Upper lobe of right lung (tissue), 1 donor: Measurements from ENCODE around the gene IGF2BP3. TPM values are rescaled to one million over a fixed set of nuclear protein-coding genes. Genes with fewer than 3 reads are reported as not detected.

Experiments
- ATAC-seq: fragments of 200-7000 bp; cut with Tn5 transposase; one replicate; pipeline ENCODE4 v1.9.1; 2020; ENCODE audit warnings: mild to moderate bottlenecking, moderate library complexity
- DNase-seq: peaks from one replicate; pipeline ENCODE4 v3.0.0-alpha.2; 2020
- H3K27ac ChIP-seq: fragments of 200-600 bp; one replicate; pipeline ENCODE4 v1.8.0; 2022
- H3K27me3 ChIP-seq: fragments of 200-600 bp; one replicate; pipeline ENCODE4 v1.8.0; 2022; ENCODE audit warnings: mild to moderate bottlenecking
- H3K36me3 ChIP-seq: fragments of 200-600 bp; one replicate; pipeline ENCODE4 v1.8.0; 2022
- H3K4me1 ChIP-seq: fragments of 200-600 bp; one replicate; pipeline ENCODE4 v1.8.0; 2022
- H3K4me3 ChIP-seq: fragments of 200-600 bp; one replicate; pipeline ENCODE4 v1.8.0; 2022; ENCODE audit warnings: mild to moderate bottlenecking
- H3K9me3 ChIP-seq: fragments of 200-600 bp; one replicate; pipeline ENCODE4 v1.8.0; 2022
- CTCF ChIP-seq: fragments of 200-600 bp; IDR thresholded peaks from one replicate; pipeline ENCODE4 v1.8.0; 2022; ENCODE audit warnings: antibody characterized with exemption
- intact Hi-C: fragments of 100-400 bp; cut with DNase I; formaldehyde crosslinking; loops from one replicate; pipeline ENCODE4 v1.11.0; 2022
- total RNA-seq: library from RNA; stranded (reverse); fragmentation: NEBNext Ultra II Directional; extraction: Animal tissue kit (Norgen Biotek cat#: 25700); gene quantifications from one replicate; pipeline ENCODE4 v1.2.1, GENCODE V29; 2021
- donor health status: DM: no; HTN: yes; CAD: no; lungs with severe emphysema.

IGF2BP3 gene
- total RNA-seq, 1 donor from 2014 or later = 3.3 TPM

DNA sequence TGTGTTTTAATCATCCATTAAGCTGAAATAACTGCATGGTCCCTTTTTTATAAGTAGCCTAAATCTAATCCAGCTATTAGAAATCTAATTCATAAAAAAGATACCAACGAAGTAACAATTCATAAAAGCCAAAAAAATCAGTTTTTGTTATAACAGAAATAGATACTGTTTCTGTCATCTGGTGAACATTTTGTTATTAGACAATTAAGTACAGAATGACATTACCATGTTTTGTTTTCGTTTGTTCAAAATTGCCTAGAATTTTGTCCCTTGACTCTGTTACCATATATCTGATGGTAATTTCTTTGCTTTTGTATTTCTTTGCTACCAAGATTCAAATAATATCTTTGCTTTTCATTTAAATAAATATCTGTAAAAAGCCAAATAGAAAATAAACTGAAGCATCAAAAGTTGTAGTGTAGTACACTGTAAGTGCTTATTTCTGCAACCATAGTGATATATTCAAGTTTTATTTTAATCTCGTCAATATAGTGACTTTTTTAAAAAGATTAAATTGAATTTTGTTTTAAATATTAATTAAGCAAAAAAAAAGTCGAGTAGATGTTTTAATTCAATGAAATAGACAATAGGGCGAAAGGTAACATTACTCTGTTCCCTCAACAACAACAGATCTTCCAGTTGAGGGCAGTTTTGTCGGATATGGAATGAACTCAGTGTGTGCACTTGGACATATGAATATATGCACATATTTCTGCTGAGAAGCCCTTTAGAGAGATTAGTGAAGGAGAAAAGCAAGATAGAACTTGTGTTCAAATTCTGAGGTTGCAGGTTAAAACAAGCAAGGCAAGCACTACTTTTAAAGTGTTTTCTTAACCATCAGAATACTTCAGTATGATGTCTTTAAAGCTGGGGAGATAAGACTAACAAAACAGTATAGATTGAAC, 7.9 kb upstream of the IGF2BP3 start:
- peaks cover 81% of the 10 kb centered on the region for H3K27me3 ChIP-seq
- no peak for ATAC-seq

DNA sequence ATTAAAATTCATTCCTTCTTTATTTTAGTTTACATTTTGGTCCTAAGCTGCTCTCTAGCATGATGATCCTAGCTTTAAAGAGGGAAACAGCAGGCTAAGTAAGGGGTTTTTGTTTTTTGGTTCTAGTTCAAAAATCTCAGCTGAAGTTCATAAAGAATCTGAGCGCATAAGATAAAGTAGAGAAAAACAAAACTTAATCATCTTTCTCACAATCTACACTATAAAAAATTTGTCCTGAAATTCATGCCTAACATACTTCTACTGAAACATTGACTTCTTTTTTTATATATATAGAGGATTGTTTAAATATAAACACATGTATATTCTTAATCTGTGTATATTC, 6.8 kb upstream of the IGF2BP3 start:
- H3K36me3 ChIP-seq = no peaks in the 10 kb centered on the region
- no peak for TF ChIP-seq CTCF
- ATAC-seq = no peak
- no peak overlapping the region for H3K27ac ChIP-seq
- H3K4me1 ChIP-seq = peaks cover 10% of the 10 kb centered on the region
- no peak for DNase-seq
- intact Hi-C loops = no loop called here
- H3K4me3 ChIP-seq = no peak overlapping the region
- H3K9me3 ChIP-seq = no peaks in the 10 kb centered on the region
- H3K27me3 ChIP-seq = peaks cover 91% of the 10 kb centered on the region

More for the DNA sequence above, 7.9 kb upstream of the IGF2BP3 start:
- Histone ChIP-seq H3K36me3 (no peaks in the 10 kb centered on the region), H3K4me1 (peaks cover 10% of the 10 kb centered on the region), H3K9me3 (no peaks in the 10 kb centered on the region), H3K4me3 (no peak overlapping the region), H3K27ac (no peak overlapping the region)
- TF ChIP-seq CTCF = no peak
- DNase-seq = no peak
- intact Hi-C loops = no loop called here

GRCh38 chr7:23476286-23477156, 6.2 kb upstream of the IGF2BP3 start:
- no peak overlapping the region for H3K4me3 ChIP-seq
- intact Hi-C loops = no loop called here
- ATAC-seq (no peak), DNase-seq (no peak)
- peaks cover 98% of the 10 kb centered on the region for H3K27me3 ChIP-seq
- no peaks in the 10 kb centered on the region for H3K9me3 ChIP-seq
- no peak overlapping the region for H3K27ac ChIP-seq
- peaks cover 10% of the 10 kb centered on the region for H3K4me1 ChIP-seq
- no peaks in the 10 kb centered on the region for H3K36me3 ChIP-seq
- TF ChIP-seq CTCF = no peak

DNA sequence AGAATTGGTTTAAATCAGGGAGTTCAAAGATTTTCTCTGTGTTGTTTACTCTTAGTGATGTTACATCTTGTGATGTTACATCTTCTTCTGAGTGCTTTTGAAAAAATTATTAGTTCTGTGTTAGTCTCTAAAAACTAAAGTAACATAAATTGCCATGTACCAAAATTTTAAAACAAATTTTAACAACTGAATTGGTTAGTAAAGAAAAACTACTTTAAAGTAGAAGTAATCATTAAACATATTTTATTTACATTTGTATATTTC, 5.2 kb upstream of the IGF2BP3 start:
- no peak overlapping the region for H3K4me3 ChIP-seq
- TF ChIP-seq CTCF = no peak
- no peaks in the 10 kb centered on the region for H3K36me3 ChIP-seq
- H3K27ac ChIP-seq = no peak overlapping the region
- no peaks in the 10 kb centered on the region for H3K9me3 ChIP-seq
- peaks cover 99% of the 10 kb centered on the region for H3K27me3 ChIP-seq
- DNase-seq (no peak), ATAC-seq (no peak)
- intact Hi-C loops = no loop called here
- H3K4me1 ChIP-seq = peaks cover 17% of the 10 kb centered on the region

DNA sequence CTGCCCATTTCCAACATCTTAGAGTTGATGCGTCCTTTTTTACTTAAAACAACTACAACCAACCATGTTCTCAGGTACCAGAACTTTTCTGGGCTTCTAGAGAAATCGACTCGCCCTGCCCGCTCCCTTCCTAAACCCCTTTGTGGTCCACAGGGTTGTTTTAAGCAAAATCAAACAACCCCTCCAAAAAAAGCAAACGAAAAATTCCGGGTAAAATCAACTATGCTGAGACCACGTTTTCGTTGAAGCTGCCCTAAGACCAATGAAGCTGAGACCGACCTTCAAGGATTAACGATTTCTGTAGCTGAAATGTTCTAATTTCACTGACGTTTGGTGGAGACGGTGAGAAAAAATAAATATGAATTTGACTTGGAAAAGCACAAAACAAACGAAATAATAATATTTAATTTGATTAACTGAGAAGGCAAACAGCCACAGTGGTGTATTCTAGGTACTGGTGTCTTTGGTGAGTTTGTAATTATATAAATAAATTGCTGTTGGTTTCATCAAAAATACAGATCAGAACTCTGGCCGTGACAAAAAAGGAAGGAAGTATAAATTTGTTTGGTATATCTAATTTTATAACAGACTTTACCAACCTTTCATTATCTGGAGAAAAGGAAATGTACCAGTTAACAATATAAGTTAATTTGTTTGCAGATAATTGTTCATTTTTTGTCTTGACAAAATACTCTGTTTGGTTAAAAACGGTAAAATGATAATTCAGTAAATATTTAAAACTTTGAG, 4.7 kb upstream of the IGF2BP3 start:
- H3K4me3 ChIP-seq = no peak overlapping the region
- H3K4me1 ChIP-seq = peaks cover 22% of the 10 kb centered on the region
- no peaks in the 10 kb centered on the region for H3K9me3 ChIP-seq
- no peak for DNase-seq
- intact Hi-C loops = no loop called here
- no peaks in the 10 kb centered on the region for H3K36me3 ChIP-seq
- ATAC-seq = no peak
- peaks cover 99% of the 10 kb centered on the region for H3K27me3 ChIP-seq
- no peak for TF ChIP-seq CTCF
- H3K27ac ChIP-seq = no peak overlapping the region
